Activated T-helper 1 cell treated with Interleukin-2 at 50 U/mL for 16 hours (primary cell): Measurements from ENCODE around the gene MLLT6.

ENCODE experiments used
- DNase-seq: peaks from one replicate; pipeline ENCODE4 v3.0.0-alpha.2; 2020; ENCODE audit warnings: low read depth

Gene MLLT6

DNA sequence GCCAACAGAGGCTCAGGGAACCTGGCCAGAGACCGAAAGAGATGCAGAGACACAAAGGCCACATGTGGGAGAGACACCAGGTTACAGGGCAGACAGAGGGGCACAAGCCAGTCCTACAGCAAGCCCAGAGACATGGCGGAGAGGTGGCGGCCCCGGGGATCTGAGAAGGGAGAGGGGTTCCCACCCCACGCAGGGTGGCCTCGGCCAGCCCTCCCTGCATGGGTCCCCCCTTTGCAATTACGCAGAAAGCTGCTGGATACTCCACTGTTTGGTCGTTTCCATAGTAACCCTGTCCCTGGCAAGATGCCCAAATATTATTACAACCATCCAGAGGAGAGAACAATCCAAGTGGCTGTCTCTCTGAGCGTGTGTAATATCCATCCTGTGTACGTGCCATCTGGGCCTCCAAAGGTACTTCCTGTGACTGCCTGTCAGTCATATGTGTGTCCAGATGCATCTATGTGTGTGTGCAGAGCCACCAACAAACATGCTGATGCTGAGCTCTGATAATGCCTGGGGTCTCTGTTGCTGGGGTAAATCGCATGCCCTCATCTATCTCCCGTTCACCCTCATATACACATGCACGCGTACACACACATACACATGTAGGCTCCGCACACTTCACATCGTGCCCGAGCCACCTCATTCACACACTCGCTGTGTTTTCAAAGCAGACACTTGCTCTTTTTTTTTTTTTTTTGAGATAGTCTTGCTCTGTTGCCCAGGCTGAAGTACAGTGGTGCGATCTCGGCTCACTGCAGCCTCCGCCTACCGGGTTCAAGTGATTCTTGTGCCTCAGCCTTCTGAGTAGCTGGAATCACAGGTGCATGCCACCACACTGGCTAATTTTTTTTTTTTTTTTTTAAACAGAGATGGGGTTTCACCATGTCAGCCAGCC lies 37.6 kb downstream of the MLLT6 start:
- no peak for DNase-seq

- DNase-seq: no peak
Observed at GRCh38 chr17:38743556-38744171, 38.6 kb downstream of the MLLT6 start.

DNA sequence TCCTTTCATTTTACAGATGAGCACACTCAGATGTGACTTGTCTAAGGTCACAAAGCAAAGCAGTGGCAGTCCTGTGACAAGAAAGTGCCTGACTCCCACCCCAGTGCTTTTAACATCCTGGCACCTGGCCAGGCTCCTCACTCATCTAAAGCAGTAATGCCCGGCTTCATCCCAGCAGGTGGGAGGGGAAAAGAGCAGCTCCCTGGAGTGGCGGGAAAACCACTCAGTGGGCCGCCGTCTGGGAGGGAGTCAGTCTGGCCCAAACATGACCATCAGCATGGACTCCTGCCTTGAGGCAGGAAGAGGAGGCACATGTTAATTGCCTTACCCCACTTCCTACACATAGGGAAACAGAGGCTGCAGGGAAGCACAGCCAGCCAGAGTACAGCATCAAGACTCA lies 40.5 kb downstream of the MLLT6 start:
- DNase-seq: no peak

GRCh38 chr17:38746004-38746848 lies 41.2 kb downstream of the MLLT6 start:
- no peak for DNase-seq

DNA sequence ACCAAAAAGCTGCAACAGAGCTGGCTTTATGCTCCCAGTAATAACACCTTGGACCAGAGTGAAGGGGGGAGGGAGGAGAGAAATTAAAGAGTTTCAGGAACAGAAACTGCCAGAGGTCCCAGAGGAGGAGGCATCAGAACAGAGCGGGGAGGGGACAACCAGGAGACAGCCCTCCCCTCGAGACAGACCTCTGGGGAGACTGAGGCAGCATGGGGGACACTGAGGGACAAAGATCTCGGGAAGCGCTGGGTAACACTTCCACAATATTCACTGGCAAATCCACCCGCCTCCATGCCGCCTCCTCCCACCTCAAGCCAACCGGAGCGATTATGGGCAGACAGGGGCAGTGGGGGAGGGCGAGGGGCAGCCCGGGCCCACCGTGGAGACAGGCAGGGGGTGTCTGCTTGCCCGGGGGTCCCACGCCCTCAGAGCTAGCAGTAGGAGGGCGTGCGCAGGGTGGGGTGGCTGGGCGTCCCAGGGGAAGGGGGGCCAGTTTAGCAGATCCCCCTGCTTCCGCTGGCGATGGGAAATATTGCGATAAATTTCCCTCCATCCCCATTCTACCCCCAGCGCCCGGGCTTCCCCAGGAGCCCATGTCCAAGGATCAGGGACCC lies 41.9 kb downstream of the MLLT6 start:
- DNase-seq: no peak

DNA sequence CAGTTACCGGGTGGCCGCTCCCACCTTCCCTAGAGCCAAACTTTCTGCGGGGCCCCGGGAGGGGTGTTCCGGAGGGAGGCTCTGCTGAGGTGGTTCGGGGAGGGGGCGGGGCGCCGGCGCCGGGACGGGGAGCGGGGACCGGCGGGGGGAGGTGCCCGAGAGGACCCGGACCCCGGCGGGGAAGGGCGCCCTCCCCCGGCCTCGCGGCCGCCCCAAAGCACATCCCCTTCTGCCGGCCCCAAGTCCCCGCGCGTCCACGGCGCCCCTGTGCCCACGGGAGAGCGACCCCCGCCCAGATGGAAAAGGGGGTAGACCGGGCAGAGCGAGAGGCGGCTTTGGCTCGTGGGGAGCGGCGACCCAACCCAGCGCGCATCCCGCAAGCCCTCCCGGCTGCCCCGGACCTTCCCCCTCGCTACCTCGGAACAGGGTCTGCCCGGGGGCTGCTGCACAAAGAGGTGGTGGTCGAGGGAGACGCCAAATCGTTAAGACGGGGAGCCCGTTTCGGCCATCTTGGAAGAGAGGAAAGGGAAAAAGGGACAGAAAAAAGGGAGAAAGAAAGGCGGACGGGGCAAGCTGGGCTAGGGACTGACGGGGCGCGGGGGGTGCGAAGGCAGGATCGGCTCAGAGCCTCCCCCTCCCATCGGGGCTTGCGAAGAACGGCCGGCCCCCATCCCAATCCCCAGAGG lies 42.5 kb downstream of the MLLT6 start:
- DNase-seq: no peak

DNA sequence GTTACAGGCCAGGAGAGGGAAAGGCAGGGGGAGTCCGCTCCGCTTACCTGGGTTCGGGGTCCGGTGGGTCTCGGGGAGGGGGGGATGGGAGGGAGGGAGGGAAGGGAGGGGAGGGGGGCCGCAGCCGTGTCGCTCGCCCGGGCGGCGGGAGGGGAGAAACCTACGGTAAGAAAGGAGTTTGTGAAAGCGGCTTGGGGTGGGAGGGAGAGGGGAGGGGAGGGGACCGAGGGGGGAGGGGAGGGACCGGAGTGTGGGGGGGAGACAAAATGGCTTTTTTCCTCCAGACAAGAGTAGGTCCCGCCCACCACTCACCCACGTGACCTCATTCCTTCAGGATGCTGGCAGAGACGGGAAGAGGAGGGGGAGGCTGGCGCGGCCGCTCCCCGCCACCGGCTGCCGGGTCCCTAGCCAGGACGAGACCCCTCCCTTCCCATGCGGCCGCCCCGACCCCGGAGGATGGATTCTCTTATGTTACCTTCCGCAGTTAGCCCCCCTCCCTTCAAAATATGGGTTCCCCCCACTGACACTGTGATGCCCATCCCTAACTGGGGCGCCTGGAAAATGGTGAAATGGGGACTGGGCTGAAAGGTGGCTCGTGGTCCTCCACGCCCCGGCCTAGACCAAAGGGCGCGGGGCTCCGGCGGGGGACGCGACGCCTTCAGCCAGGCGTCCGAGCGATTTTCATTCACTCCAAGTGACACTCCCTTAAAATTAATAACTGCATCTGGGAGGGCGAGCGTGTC lies 43.2 kb downstream of the MLLT6 start, which contains the start of gene PCGF2:
TSS of gene PCGF2 (minus strand) at position 188 of the 743 bp plus-strand sequence. CDS start 7,934 bp downstream, outside the sequence.
- no peak for DNase-seq

GRCh38 chr17:38748892-38749222 lies 43.8 kb downstream of the MLLT6 start:
- DNase-seq: no peak

DNA sequence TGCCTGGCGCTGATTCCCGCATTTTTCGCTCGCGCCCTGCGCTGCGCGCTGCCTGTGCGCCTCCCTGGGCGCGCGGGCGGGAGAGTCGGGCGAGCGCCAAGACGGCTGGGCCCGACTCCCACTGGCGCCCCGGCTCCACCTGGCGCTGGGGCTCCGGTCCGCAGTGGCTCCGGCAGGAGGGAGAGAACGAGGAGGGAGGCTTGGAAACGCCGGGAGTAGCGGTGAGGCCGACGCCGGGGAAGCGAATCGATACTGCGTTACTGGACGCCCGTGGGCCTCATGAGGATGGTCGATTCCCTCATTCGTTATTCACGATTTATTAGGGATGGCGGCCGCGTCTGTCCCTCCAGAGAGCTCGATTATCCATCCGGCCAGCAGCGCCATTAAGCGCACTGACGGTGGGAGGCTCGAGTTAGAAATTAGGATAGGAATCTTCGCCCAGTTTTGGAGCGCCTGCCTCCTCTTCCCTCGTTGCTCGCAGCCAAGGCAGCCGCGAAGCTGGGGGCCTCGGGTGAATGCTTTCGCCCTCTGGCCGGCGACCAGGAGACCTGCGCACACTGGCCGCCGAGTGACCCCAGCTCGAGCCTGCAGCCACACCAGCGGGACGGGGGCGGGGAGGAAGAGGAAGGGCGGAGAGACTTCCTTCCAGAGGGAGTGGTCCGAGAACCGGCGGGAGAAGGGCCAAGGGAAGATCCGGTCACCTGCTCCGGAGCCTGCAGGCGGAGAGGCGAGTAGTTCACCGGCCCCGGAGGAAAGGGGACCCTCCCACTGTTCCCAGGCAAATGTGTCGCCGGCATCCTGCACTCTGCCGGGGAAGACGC lies 44.4 kb downstream of the MLLT6 start:
- DNase-seq: no peak

DNA sequence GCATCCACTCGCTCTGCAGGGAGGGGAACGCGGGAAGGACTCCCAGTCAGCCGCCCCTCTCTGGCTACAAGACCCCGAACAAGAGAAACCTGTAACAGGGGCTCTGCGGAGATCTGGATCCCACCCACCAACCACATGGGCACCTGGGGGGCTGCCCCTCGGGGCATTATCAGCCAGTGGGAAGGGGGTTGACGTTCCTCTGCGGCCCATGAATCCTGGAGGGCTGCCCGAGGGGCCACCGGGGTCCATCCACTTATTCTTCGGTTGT lies 44.9 kb downstream of the MLLT6 start:
- no peak for DNase-seq

GRCh38 chr17:38750312-38751121 lies 45.4 kb downstream of the MLLT6 start:
- no peak for DNase-seq

DNA sequence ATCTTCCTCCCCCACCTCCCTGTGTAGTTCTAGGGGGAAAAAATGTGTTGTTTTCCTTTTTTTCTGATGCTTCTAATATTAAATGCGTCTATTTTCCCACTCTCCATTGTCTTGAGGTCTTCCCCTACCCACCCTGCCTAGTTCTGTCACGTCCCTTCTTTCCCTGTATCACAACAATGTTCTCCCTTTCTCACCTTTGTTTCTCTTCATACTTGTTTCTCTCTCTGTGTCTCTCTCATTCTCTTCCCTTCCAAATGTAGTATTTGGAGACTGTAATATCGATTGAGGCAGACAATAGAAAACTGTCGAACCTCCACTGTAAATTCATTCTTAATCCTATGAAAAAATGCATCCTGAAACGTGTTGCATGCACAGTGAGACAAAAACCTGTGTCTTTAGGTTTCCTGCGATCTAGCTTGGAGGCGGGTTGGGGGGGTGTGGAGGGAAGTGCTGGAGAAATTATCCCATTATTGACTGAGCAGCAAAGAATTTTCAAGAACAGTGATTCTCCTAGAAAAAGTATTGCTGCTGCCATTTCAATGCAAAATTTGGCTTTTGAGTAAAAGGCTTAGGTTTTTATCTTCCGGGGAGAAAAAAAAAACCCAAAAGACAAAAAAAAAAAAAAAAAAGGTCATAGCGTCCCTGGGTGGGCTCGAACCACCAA lies 46.2 kb downstream of the MLLT6 start:
- DNase-seq: no peak

- peak; percentile 72 for DNase-seq
Observed at GRCh38 chr17:38751808-38752307, 46.8 kb downstream of the MLLT6 start.

DNA sequence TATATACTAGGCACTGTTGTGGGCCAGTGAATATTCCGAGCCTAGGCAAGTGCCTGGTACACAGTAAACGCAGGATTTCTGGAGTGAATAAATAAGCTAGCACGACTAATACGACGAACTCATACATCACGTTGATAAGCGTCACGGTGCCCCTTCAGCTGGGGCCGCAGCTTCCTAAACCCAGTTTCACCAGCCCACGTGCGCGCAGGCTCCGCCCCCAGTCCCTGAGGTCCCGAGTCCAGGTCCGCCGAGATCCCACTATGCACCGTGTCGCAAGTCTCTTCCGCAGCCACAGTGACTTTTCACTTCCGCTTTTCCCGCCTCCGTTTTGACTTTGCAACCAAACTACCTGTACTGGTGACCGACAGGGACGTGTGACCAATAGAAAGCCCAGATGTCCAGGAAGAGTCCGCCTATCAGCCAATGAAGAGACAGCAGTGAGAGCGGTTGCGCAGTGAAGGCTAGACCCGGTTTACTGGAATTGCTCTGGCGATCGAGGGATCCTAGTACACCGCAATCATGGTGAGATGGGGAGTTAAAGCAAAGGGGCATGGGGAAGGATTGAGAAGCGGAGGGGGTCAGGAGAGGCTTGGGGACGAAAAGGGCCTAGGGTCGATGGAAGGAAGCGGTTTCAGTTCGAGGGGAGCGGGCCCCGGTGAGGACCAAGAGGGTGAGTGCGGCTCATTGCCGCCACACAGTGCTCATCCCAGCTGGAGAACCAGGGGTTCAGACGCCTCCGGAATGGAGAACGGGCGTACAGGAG lies 47.4 kb downstream of the MLLT6 start, which contains the start of gene PSMB3:
TSS of gene PSMB3 (plus strand) at position 434 of the 763 bp plus-strand sequence. CDS start at position 520, 86 bp downstream.
- DNase-seq: peak; percentile 91

GRCh38 chr17:38753071-38753506 lies 48.0 kb downstream of the MLLT6 start:
- no peak for DNase-seq

GRCh38 chr17:38761612-38762011 lies 56.5 kb downstream of the MLLT6 start:
- no peak for DNase-seq

DNA sequence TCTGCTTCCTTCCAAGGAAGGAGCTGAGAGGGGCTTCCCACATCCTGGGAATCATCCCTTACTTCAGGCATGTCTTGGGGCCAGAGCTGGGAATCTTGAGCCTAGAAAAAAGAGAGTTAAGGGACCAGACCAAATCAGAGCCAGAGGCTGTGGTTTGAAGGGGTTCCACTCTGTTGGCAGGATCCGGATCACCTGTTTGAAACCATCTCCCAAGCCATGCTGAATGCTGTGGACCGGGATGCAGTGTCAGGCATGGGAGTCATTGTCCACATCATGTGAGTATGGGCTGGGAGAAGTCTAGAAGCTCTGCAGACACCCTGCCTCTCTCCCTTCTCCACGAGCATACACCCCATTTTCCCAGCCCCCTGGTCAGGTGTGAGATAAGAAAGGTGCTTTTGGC lies 57.2 kb downstream of the MLLT6 start:
- no peak for DNase-seq

DNA sequence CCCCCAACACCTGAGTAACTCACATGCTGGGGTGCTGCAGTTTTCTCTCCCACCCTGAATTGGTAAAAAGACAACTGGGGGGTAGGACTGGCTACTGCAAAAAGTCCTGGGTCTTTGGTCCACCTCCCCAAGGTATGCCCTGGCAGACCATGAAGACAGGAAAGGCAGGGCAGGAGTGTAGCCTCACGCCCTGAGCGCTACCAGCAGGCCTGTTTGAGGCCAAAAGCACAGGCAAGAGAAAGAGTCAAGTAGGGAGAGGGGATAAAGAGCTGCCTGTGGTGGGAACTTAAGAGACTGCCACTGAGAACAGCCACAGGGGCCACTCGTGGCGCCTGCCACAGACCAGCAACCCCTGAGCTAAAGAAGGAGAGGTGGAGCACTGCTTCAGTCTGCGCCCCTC lies 61.3 kb downstream of the MLLT6 start:
- no peak for DNase-seq
